IMR-90 (cell line): ENCODE data around the gene CCNB2. TPM values are rescaled to one million over a fixed set of nuclear protein-coding genes. Genes with fewer than 3 reads are reported as not detected.
"Not testable (repeated sequence)": the region's sequence is repeated elsewhere in the genome, so short reads cannot be mapped to it uniquely, and the experiment has no call there.

Experiments used
- ATAC-seq: fragments of 200-7000 bp; cut with Tn5 transposase; 2 replicates; pipeline ENCODE4 v1.9.1; 2020; ENCODE audit warnings: low read depth, mild to moderate bottlenecking, moderate library complexity
- BruUV-seq: library from RNA; stranded (reverse); fragments of 400-500 nt; replicated peaks from 2 replicates; lab custom pipeline; 2021; lab: Mats Ljungman, UMichigan
- CTCF ChIA-PET: fragments of 300-600 bp; formaldehyde crosslinking; extraction: SDS; loops from one replicate; lab custom pipeline; 2021; ENCODE audit warnings: antibody characterized with exemption; lab: Yijun Ruan, JAX
- POLR2A ChIA-PET: fragments of 300-600 bp; sonication (Branson Sonifier 250); formaldehyde crosslinking; loops from one replicate; lab custom pipeline; 2022; ENCODE audit warnings: antibody characterized with exemption; ENCODE audit not compliant: unreplicated experiment; lab: Charles Lee
- DNase-seq: peaks from one replicate; pipeline ENCODE4 v3.0.0; 2013
- H2AFZ ChIP-seq: replicated peaks from 2 replicates; pipeline ENCODE3; 2013; ENCODE audit warnings: low read length, mild to moderate bottlenecking; ENCODE audit not compliant: poor library complexity
- H2AK5ac ChIP-seq: 2 replicates; pipeline ENCODE4 v1.6.1; 2013; ENCODE audit warnings: low read depth, low read length, inconsistent platforms
- H2AK9ac ChIP-seq: replicated peaks from 2 replicates; pipeline ENCODE3; 2013; ENCODE audit warnings: mild to moderate bottlenecking, low read depth, low read length, moderate library complexity; ENCODE audit not compliant: poor library complexity
- H2BK120ac ChIP-seq: 2 replicates; pipeline ENCODE4 v1.6.1; 2013; ENCODE audit warnings: low read depth, low read length, inconsistent platforms
- H2BK15ac ChIP-seq: 3 replicates; pipeline ENCODE4 v1.6.1; 2013; ENCODE audit warnings: low read depth, low read length, inconsistent platforms
- H2BK20ac ChIP-seq: 2 replicates; pipeline ENCODE4 v1.6.1; 2013; ENCODE audit warnings: low read depth, mild to moderate bottlenecking, inconsistent platforms, low read length, moderate library complexity
- H2BK5ac ChIP-seq: 2 replicates; pipeline ENCODE4 v1.6.1; 2013; ENCODE audit warnings: mild to moderate bottlenecking, low read depth, low read length, inconsistent platforms; ENCODE audit not compliant: poor library complexity, severe bottlenecking
- H3K14ac ChIP-seq: replicated peaks from 2 replicates; pipeline ENCODE4 v1.6.1; 2013; ENCODE audit warnings: low read depth, low read length, inconsistent platforms
- H3K18ac ChIP-seq: 2 replicates; pipeline ENCODE4 v1.6.1; 2013; ENCODE audit warnings: low read depth, low read length, control low read depth
- H3K23ac ChIP-seq: 2 replicates; pipeline ENCODE4 v1.6.1; 2013; ENCODE audit warnings: low read depth, low read length, inconsistent platforms
- H3K27ac ChIP-seq: 2 replicates; pipeline ENCODE4 v1.5.1; 2013; ENCODE audit warnings: mild to moderate bottlenecking, control low read depth, low read length; ENCODE audit not compliant: insufficient read depth
- H3K27me3 ChIP-seq: 2 replicates; pipeline ENCODE4 v1.6.1; 2013; ENCODE audit warnings: low read length; ENCODE audit not compliant: control insufficient read depth, insufficient read depth
- H3K36me3 ChIP-seq: 2 replicates; pipeline ENCODE4 v1.6.1; 2013; ENCODE audit warnings: low read length, mixed read lengths; ENCODE audit not compliant: control insufficient read depth, insufficient read depth
- H3K4ac ChIP-seq: 2 replicates; pipeline ENCODE4 v1.6.1; 2013; ENCODE audit warnings: low read depth, low read length, inconsistent platforms
- H3K4me1 ChIP-seq: 2 replicates; pipeline ENCODE4 v1.6.1; 2013; ENCODE audit warnings: low read length, mixed read lengths; ENCODE audit not compliant: control insufficient read depth, insufficient read depth
- H3K4me2 ChIP-seq: 2 replicates; pipeline ENCODE4 v1.6.1; 2013; ENCODE audit warnings: low read depth, mild to moderate bottlenecking, control low read depth, low read length, moderate library complexity
- H3K4me3 ChIP-seq: 2 replicates; pipeline ENCODE4 v1.5.1; 2013; ENCODE audit warnings: low read depth, mild to moderate bottlenecking, control low read depth, low read length, moderate library complexity; ENCODE audit not compliant: insufficient read depth
- H3K56ac ChIP-seq: 2 replicates; pipeline ENCODE4 v1.6.1; 2013; ENCODE audit warnings: low read length, inconsistent platforms; ENCODE audit not compliant: insufficient read depth; ENCODE audit errors: extremely low read depth
- H3K79me1 ChIP-seq, 2 experiments: 2 replicates each; pipeline ENCODE4 v1.6.1; 2013; ENCODE audit warnings: low read length in 2 of 2, inconsistent platforms in 1 of 2, low read depth in 1 of 2
- H3K9ac ChIP-seq: 2 replicates; pipeline ENCODE4 v1.6.1; 2013; ENCODE audit warnings: low read depth, low read length, control low read depth
- H3K9me1 ChIP-seq: 2 replicates; pipeline ENCODE4 v1.6.1; 2013; ENCODE audit warnings: low read length, inconsistent platforms; ENCODE audit not compliant: insufficient read depth
- H3K9me3 ChIP-seq: 2 replicates; pipeline ENCODE4 v1.6.1; 2013; ENCODE audit warnings: low read length; ENCODE audit not compliant: control insufficient read depth, insufficient read depth
- H4K20me1 ChIP-seq: 2 replicates; pipeline ENCODE4 v1.6.1; 2013; ENCODE audit warnings: low read length, inconsistent platforms; ENCODE audit not compliant: insufficient read depth
- H4K5ac ChIP-seq: 2 replicates; pipeline ENCODE4 v1.6.1; 2013; ENCODE audit warnings: mild to moderate bottlenecking, low read depth, low read length, control low read depth
- H4K8ac ChIP-seq, 2 experiments: 2 replicates each; pipeline ENCODE4 v1.6.1; 2013; ENCODE audit warnings: low read depth in 2 of 2, low read length in 2 of 2, control low read depth in 1 of 2, inconsistent platforms in 1 of 2
- H4K91ac ChIP-seq: 2 replicates; pipeline ENCODE4 v1.6.1; 2013; ENCODE audit warnings: low read depth, low read length, inconsistent platforms; ENCODE audit not compliant: insufficient read depth
- WGBS, 2 experiments: methylation state at CpG; one replicate each; pipeline versions ENCODE4 v1.1.5 to v1.1.7; 2013; ENCODE audit warnings: missing lambda C conversion rate in 2 of 2; ENCODE audit not compliant: insufficient read length in 1 of 2; ENCODE audit errors: extremely low coverage in 2 of 2; 5-methylcytosine and 5-hydroxymethylcytosine counted together
- dilution Hi-C: fragments of 300-500 bp; cut with HindIII; formaldehyde crosslinking; loops from one replicate; pipeline ENCODE4 v1.14.3; 2018; ENCODE audit warnings: low sequenced_read_pairs; ENCODE audit not compliant: unreplicated experiment
- in situ Hi-C: fragments of 300-500 bp; cut with MboI; formaldehyde crosslinking; loops from 3 replicates; pipeline ENCODE4 v1.14.3; 2019; ENCODE audit warnings: low sequenced_read_pairs, inconsistent platforms, mixed read lengths
- intact Hi-C: fragments of 100-400 bp; cut with micrococcal nuclease; formaldehyde crosslinking; loops from 2 replicates; pipeline ENCODE4 v1.10.0; 2022
- polyA plus RNA-seq, 3 experiments: library from polyadenylated mRNA; depleted of rRNA; stranded (reverse); fragments of >200 nt; gene quantifications; 2 replicates each; pipeline ENCODE4 v1.2.3, GENCODE V29; 2012; ENCODE audit warnings: low replicate concordance in 1 of 3
- total RNA-seq: library from RNA; depleted of rRNA; stranded (reverse); fragments of >200 nt; gene quantifications from 2 replicates; pipeline ENCODE4 v1.2.3, GENCODE V29; 2012

Gene CCNB2
- total and polyA plus RNA-seq, 2 of the 4 experiments (the other 2 are of a cell fraction): 52.5 to 54.6 TPM

DNA sequence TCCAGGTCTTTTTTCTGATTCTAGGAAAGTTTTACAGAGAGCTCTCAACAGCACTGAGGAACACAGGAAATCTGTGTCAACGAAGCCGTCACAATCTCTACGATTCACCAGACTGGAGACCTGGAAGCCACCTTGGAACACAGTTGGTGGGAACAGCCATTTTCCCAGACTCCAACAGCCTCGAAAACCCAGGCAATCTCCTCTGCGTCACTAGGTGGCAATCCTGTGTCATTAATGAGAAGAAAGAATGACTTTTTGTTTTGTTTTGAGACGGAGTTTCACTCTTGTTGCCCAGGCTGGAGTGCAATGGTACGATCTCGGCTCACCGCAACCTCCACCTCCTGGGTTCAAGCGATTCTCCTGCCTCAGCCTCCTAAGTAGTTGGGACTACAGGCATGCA, 39.6 kb downstream of the CCNB2 start:
- H3K56ac ChIP-seq, H3K23ac ChIP-seq, H3K27me3 ChIP-seq, BruUV-seq, CTCF ChIA-PET, in situ Hi-C loops, ATAC-seq, DNase-seq, H2BK5ac ChIP-seq, H2AK5ac ChIP-seq, H3K18ac ChIP-seq, H3K4ac ChIP-seq, H2AFZ ChIP-seq, H3K9ac ChIP-seq, H3K4me3 ChIP-seq, H3K9me1 ChIP-seq, H4K91ac ChIP-seq, dilution Hi-C loops, H2AK9ac ChIP-seq, H2BK120ac ChIP-seq, POLR2A ChIA-PET, intact Hi-C loops, H2BK15ac ChIP-seq, H3K27ac ChIP-seq, H2BK20ac ChIP-seq, H3K14ac ChIP-seq, H4K8ac ChIP-seq, H3K4me1 ChIP-seq, H4K20me1 ChIP-seq, H3K9me3 ChIP-seq, H3K4me2 ChIP-seq, H4K5ac ChIP-seq: not testable (repeated sequence)
- Histone ChIP-seq H3K79me1 (peaks cover 3 to 17% of the 10 kb centered on the region in 2 experiments; a peak in 2 of 4 replicates), H3K36me3 (peaks cover 12% of the 10 kb centered on the region)
- no CpG with 5 or more reads among the region's 10 CpGs for WGBS, 2 experiments
